Breast epithelium (tissue), 3 donors: Measurements from ENCODE around the gene C6orf136.

Source experiments
- POLR2A ChIP-seq: fragments of 450-650 bp; IDR thresholded peaks from one replicate; pipeline ENCODE4 v1.6.1; 2016; ENCODE audit warnings: antibody characterized with exemption, mild to moderate bottlenecking, moderate library complexity
- POLR2AphosphoS5 ChIP-seq, 3 donors: sonication (generic); formaldehyde crosslinking; IDR thresholded peaks; one replicate each; pipeline ENCODE4 v1.6.1; 2017; ENCODE audit warnings: antibody characterized with exemption in 3 of 3
- TF ChIP-seq, protein P1 (sequence below), 3 donors: fragments of 450-650 bp; IDR thresholded peaks; one replicate each; pipeline ENCODE4 v1.5.1; 2016 to 2017; ENCODE audit warnings: antibody characterized with exemption in 3 of 3, mild to moderate bottlenecking in 3 of 3, moderate library complexity in 3 of 3

DNA sequence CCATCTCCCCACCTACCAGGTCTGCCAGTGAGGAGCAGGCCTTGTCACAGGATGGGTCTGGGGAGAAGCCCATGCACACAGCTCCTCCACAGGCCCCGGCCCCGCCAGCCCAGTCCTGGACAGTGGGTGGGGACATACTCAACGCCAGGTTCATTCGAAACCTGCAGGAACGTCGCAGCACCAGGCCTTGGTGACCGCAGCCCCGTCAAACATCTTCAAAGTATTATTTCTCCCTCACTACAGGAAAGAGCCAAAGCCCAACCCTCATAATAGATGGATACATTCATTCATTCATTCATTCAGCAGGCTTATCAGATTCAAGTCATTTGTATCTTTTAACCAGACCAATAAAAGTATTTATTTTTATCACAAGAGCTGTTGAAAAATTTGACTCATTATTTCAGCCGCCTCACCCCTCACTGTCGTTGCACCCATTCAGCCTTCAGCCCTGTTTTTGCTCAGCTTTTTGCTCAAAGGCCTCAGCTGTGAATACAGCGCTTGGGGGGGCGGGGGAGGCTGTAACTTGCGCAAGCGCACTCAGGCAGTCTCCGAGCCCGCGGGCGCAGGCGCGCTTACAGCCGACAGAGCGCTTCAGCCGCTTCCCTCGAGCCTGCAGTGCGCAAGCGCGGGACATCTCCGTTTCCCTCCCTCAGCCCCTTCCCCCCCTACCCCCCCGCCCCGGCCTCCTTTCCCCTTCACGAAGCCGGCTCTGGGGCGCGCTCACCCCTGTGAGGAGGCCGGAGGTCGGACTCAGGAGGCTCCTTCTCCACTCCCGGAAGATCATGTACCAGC lies at the start of gene C6orf136:
- TF ChIP-seq, protein P1, sequence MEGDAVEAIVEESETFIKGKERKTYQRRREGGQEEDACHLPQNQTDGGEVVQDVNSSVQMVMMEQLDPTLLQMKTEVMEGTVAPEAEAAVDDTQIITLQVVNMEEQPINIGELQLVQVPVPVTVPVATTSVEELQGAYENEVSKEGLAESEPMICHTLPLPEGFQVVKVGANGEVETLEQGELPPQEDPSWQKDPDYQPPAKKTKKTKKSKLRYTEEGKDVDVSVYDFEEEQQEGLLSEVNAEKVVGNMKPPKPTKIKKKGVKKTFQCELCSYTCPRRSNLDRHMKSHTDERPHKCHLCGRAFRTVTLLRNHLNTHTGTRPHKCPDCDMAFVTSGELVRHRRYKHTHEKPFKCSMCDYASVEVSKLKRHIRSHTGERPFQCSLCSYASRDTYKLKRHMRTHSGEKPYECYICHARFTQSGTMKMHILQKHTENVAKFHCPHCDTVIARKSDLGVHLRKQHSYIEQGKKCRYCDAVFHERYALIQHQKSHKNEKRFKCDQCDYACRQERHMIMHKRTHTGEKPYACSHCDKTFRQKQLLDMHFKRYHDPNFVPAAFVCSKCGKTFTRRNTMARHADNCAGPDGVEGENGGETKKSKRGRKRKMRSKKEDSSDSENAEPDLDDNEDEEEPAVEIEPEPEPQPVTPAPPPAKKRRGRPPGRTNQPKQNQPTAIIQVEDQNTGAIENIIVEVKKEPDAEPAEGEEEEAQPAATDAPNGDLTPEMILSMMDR (IDR thresholded peaks at IDR 0.05): no peak
- TF ChIP-seq POLR2A: no peak
- no peak for TF ChIP-seq POLR2AphosphoS5 (IDR thresholded peaks at IDR 0.05)
